Spinal cord (tissue), 10 donors: ENCODE results near the gene DAAM2. TPM values are rescaled to one million over a fixed set of nuclear protein-coding genes. Genes with fewer than 3 reads are reported as not detected.

Source experiments
- DNase-seq, 6 donors: peaks; one replicate each; pipeline versions ENCODE4 v3.0.0 to v3.0.0-alpha.2; 2013 to 2015; ENCODE audit warnings: low spot score in 6 of 6, low read depth in 4 of 6
- H3K27ac ChIP-seq: one replicate; pipeline ENCODE4 v1.5.1; 2013; ENCODE audit warnings: low read depth, low read length, control low read depth
- H3K27me3 ChIP-seq: one replicate; pipeline ENCODE4 v1.6.1; 2013; ENCODE audit warnings: low read length; ENCODE audit not compliant: control insufficient read depth, insufficient read depth
- H3K36me3 ChIP-seq: one replicate; pipeline ENCODE4 v1.6.1; 2013; ENCODE audit warnings: low read length; ENCODE audit not compliant: control insufficient read depth, insufficient read depth
- H3K4me1 ChIP-seq: one replicate; pipeline ENCODE4 v1.6.1; 2013; ENCODE audit warnings: low read length; ENCODE audit not compliant: control insufficient read depth, insufficient read depth
- H3K4me3 ChIP-seq: one replicate; pipeline ENCODE4 v1.5.1; 2013; ENCODE audit warnings: low read depth, low read length, control low read depth
- H3K9me3 ChIP-seq: one replicate; pipeline ENCODE4 v1.6.1; 2013; ENCODE audit warnings: low read length; ENCODE audit not compliant: control insufficient read depth, insufficient read depth
- WGBS: methylation state at CpG from one replicate; pipeline ENCODE4 v1.1.5; 2013; ENCODE audit warnings: missing lambda C conversion rate; ENCODE audit not compliant: insufficient coverage; 5-methylcytosine and 5-hydroxymethylcytosine counted together
- polyA plus RNA-seq, 2 donors: library from polyadenylated mRNA; unstranded; fragments of 120-200 nt; gene quantifications; one replicate each; pipeline ENCODE4 v1.2.1, GENCODE V29; 2013; ENCODE audit not compliant: insufficient read length in 2 of 2
- total RNA-seq, 2 donors: library from RNA; depleted of rRNA in 1 of 2; stranded (reverse); fragments of 120-200 nt in 1 of 2; fragments of >200 nt in 1 of 2; gene quantifications; one replicate each; pipeline versions ENCODE4 v1.2.3 to v1.2.4, GENCODE V29; 2013 to 2014
- donor health status: healthy.

DAAM2 gene
- total and polyA plus RNA-seq, 4 donors, result 79.5 to 159 (median 107) TPM

DNA sequence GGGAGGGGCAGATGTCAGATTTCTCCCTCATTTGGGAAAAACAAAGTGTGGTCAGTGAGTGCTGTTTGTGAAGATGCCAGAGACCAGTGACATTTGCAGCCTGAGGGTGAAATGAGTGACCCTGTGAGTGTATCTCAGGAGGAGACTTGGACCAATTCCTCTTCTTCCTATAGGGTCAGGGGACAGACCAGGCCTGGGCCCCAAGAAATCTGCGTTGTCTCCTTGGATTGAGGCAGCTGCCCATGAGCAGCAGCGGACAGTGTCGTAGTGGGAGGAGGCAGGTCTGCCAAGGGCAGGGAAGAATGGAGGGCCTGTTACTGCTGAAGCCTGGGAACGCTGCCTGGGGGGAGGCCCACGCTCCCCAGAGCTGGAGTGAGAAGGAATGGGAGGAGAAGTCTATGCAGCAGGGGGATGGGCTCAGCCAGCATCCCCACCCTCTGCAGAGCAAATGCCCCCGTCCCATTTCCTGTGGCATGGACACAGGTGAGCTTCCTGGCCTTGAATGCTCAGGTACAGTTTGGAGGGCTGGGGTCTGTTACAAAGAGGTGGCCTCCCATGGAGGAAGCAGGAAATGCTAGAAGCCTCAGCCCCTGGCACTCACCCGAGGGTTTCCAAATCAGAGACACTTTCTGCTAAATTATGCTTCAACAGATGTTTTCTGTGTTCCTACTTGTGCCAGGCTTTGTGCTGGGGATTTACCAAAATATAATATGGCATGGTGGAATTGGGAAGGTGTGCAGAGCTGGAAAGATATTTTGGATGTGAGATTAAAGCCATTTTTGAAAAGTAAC lies 29.8 kb downstream of the DAAM2 start:
- H3K27ac ChIP-seq, result peak overlapping the region; percentile 79
- no peaks in the 10 kb centered on the region for H3K36me3 ChIP-seq
- peaks cover 44% of the 10 kb centered on the region for H3K4me1 ChIP-seq
- no peaks in the 10 kb centered on the region for H3K27me3 ChIP-seq
- WGBS, result 51% methylated on average over 6 of the region's 7 CpGs
- H3K4me3 ChIP-seq, result no peak overlapping the region
- DNase-seq, result peak in 4 of 6 donors; percentile 21 to 73 (median 34)
- no peaks in the 10 kb centered on the region for H3K9me3 ChIP-seq

DNA sequence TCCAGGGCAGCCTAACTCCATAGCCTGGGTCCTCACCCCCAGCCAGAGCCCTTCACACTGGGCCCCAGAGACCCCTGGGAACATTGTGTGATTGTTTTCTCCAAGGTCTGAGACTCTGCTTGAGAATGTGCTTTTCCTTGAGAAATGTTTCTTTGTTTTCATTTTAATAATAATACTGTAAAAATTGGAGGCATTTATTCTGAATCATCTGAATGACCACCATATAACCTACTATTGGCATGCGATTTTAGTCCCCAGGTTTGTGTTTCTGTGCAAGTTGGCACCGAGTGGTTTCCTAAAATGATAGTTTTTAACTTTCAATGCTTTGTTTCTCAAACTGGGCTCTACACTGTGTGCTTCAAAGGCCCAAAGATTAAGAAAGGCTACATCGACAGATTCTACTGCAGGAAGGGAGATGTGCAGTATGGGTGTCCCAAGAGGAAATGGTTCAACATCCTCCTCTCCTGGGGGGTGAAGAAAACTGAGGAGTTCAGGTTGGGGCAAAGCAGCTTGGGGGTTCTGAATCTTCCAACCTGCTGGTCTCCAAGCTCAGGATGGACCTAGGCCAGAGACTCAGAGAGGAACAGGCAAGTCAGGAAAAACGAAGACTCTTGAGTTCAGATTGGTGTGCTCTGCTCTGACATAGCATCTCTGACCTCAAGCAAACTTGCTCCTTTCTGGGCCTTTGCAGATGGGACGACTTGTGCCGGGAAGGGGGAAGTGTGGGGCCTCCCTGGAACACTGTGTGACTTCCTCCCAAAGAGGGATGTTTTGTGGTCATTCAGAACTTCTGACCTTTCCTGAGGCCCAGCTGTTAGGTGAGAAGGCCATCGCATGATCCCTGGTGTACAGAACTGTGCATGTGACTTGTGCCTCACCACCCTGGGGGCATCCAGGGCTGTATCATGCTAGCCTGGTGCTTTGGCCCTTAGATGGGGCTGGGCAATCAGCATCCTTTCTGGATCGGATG lies 31.0 kb downstream of the DAAM2 start:
- Histone ChIP-seq H3K27me3 (no peaks in the 10 kb centered on the region), H3K4me1 (peaks cover 49% of the 10 kb centered on the region), H3K36me3 (peaks cover 3% of the 10 kb centered on the region), H3K9me3 (no peaks in the 10 kb centered on the region), H3K4me3 (no peak overlapping the region), H3K27ac (peak overlapping the region; percentile 79)
- 80% methylated on average over 6 of the region's 8 CpGs for WGBS
- no peak for DNase-seq

DNA sequence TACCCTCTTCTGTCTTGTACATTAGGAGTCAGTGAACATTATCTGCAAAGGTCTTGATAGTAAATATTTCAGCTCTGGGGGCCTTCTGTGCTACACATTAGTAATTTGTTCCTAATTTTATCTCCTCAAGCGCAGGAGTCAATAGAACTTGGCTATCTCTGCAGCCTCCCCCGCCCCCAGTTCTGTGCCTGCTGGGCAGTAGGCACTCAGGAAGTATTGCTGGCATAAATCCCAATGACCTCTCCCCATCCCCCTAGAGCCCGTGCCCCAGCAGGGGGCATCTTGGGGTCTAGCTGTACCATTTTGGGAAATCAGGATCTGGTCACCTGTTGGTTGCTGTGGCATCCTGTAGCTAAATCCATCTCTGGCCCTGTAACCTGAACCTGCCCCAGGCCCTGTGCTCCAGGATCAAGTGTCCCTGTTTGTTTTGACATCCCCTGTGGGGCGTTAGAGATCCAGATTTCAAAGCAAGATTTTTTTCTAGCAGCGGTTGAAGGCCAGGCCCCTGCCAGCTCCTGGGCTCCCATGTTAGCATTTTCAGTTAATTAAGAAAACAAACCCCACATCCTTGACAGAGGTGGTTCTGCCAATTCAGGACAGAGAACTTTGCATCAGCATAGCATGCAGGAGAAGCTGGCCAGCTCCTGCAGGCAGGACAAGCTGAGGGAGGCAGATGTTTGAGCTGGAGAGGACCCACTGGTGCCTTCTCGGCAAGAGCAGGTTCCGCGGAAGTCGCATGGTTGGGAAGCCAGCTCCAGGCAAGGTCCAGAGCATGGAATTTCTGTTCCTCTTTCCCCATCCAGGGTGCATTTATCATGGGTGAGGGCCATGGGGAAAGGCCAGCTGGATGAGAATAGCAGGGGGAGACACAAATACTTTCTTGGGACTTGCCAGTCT lies 32.1 kb downstream of the DAAM2 start:
- Histone ChIP-seq H3K4me3 (no peak overlapping the region), H3K36me3 (peaks cover 3% of the 10 kb centered on the region), H3K27me3 (no peaks in the 10 kb centered on the region), H3K9me3 (no peaks in the 10 kb centered on the region), H3K4me1 (peaks cover 49% of the 10 kb centered on the region), H3K27ac (peak overlapping the region; percentile 15)
- WGBS, result 67% methylated on average over 8 of the region's 9 CpGs
- DNase-seq, result no peak

DNA sequence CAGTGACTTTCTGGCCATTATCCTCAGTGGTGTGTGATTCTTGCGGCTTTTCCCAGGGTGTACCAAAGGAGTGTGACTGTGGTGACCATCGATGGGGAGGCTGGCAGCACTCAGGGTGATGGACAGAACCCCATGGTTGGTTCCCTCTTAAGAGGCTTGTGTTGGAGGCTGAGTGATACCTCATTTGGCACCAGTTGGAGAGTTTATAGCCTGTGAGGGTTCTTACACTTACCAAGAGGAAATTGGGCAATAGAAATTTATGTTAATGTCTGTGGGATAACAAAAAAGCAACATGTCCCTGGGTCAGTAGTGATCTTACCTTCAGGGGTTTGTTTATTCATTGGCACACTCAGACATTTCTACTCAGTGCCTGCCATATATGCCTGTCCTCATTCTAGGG lies 37.2 kb downstream of the DAAM2 start:
- Histone ChIP-seq H3K27ac (no peak overlapping the region), H3K27me3 (no peaks in the 10 kb centered on the region), H3K4me3 (no peak overlapping the region), H3K4me1 (peaks cover 39% of the 10 kb centered on the region), H3K9me3 (no peaks in the 10 kb centered on the region), H3K36me3 (peaks cover 8% of the 10 kb centered on the region)
- 86% methylated on average over 2 of the region's 2 CpGs for WGBS
- no peak for DNase-seq

DNA sequence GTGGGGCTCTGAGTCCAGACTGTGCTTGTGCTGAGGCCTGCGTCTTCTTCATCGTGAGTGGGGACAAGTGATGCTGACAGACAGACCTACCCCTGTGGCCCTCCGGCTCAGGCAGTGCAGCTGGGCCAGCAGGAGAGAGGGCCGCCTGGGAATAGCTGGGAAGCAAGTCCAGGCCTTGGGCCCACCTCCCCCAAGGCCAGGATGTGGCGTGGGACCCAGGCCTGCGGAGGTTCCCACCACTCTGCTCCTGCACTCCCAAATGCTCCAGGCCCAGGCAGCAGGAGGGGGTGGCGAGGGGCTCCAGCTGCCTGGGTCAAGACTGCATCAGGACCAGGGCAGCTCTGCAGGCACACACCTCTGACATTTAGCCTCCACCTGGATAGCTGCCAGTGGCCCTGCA lies 38.3 kb downstream of the DAAM2 start:
- WGBS, result 82% methylated on average over 7 of the region's 7 CpGs
- H3K27me3 ChIP-seq, result no peaks in the 10 kb centered on the region

DNA sequence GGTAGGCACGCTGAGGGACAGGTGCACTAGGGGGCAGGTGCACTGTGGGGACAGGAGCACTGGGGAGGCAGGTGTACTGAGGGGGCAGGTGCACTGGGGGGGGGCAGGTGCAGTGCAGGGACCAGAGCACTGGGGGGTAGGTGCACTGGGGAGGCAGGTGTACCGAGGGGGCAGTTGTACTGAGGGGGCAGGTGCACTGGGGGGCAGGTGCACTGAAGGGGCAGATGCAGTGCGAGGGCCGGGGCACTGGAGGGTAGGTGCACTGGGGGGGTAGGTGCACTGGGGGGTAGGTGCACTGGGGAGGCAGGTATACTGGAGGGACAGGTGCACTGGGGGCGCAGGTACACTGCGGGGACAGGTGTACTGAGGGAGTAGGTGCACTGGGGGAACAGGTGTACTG lies 39.5 kb downstream of the DAAM2 start:
- Histone ChIP-seq H3K36me3 (peaks cover 8% of the 10 kb centered on the region), H3K4me3 (no peak overlapping the region), H3K27me3 (no peaks in the 10 kb centered on the region), H3K9me3 (no peaks in the 10 kb centered on the region), H3K4me1 (peaks cover 28% of the 10 kb centered on the region), H3K27ac (no peak overlapping the region)
- DNase-seq, result no peak
- whole genome bisulfite sequencing, result 89% methylated on average over 6 of the region's 6 CpGs

More for the DNA sequence above, 38.3 kb downstream of the DAAM2 start:
- Histone ChIP-seq H3K4me3 (no peak overlapping the region), H3K4me1 (peaks cover 31% of the 10 kb centered on the region), H3K27ac (no peak overlapping the region), H3K36me3 (peaks cover 8% of the 10 kb centered on the region), H3K9me3 (no peaks in the 10 kb centered on the region)
- no peak for DNase-seq

DNA sequence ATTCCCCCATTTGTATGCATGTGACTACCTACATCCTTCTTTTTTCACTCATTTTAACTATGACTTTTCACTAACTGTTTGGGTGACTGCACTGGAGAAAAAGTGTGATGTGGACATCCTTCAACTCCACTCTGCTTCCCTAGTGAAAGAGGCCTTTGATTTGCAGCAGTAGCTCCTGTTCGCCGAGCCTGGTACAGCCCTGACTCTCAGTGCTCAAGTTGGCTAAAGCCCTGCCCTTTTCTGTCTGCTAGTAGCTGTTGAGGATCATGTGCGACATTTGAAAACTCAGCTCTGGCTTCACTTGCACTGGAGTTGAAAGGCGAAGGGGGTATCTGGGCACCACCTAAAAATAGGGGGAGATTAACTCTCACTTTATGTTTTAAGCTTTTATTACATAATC lies 42.1 kb downstream of the DAAM2 start:
- peaks cover 5% of the 10 kb centered on the region for H3K36me3 ChIP-seq
- WGBS, result 64% methylated on average over 2 of the region's 4 CpGs
- no peaks in the 10 kb centered on the region for H3K27me3 ChIP-seq
- no peak overlapping the region for H3K27ac ChIP-seq
- peaks cover 23% of the 10 kb centered on the region for H3K4me1 ChIP-seq
- no peak for DNase-seq
- H3K4me3 ChIP-seq, result no peak overlapping the region
- H3K9me3 ChIP-seq, result no peaks in the 10 kb centered on the region

DNA sequence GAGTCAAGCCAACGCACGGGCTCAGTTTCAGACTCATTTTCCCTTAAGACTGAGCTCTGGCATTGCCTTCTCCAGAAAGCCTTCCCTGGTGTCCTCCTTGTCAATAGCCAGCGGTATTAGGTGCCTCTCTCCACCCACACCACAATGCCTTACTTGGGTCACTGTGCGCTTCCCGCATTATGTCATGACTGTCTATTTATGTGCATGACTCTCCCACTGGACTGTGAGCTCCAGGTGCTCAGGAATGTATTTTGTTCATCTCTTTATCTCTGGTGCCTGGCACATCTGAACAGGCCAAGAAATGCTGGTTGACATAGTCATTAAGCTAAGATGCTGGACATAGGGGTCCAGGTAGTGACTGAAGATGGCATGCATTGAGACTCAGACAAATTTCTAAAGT lies 42.7 kb downstream of the DAAM2 start:
- Histone ChIP-seq H3K4me1 (peaks cover 29% of the 10 kb centered on the region), H3K4me3 (no peak overlapping the region), H3K27ac (no peak overlapping the region)

DNA sequence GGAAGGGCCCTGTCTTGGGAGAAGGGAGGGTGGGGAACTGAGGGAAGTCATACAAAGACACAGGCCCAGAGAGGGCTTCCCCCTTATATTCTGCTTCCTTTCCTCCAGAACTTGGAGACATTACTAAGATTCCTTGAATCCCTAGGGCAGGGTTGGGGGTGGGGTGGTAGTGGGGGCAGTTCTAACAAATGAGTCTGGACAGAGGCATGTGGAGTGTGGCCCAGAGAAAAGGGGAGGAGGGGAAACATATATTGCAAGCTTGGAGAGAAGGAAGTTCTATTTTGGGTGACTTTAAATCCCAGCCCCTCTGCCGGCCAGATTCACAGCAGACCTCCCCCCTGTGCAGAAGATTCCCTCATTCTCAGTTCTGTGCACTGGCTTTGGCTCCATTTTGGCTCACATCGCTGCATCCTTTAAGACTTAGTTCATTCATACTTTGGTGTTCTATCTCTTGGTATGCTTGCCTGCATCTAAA lies 43.7 kb downstream of the DAAM2 start:
- no peaks in the 10 kb centered on the region for H3K27me3 ChIP-seq

More for the DNA sequence above, 42.7 kb downstream of the DAAM2 start:
- 100% methylated on average over 3 of the region's 5 CpGs for WGBS
- H3K9me3 ChIP-seq, result no peaks in the 10 kb centered on the region
- peaks cover 8% of the 10 kb centered on the region for H3K36me3 ChIP-seq
- no peak for DNase-seq
- H3K27me3 ChIP-seq, result no peaks in the 10 kb centered on the region

More for the DNA sequence above, 43.7 kb downstream of the DAAM2 start:
- Histone ChIP-seq H3K36me3 (peaks cover 3% of the 10 kb centered on the region), H3K9me3 (no peaks in the 10 kb centered on the region), H3K4me1 (peaks cover 21% of the 10 kb centered on the region), H3K27ac (no peak overlapping the region), H3K4me3 (no peak overlapping the region)
- 53% methylated on average over 2 of the region's 2 CpGs for WGBS
- no peak for DNase-seq
